Hepatocyte (in vitro differentiated cells): Measurements from ENCODE around the gene CD81.
"Not testable (repeated sequence)": the region's sequence is repeated elsewhere in the genome, so short reads cannot be mapped to it uniquely, and the experiment has no call there.

Experiments
- CTCF ChIP-seq: fragments of 200-600 bp; sonication (generic); IDR thresholded peaks from 2 replicates; pipeline ENCODE4 v1.5.1; 2016; ENCODE audit warnings: antibody characterized with exemption, mild to moderate bottlenecking; ENCODE audit not compliant: poor library complexity
- EZH2phosphoT487 ChIP-seq: fragments of 200-600 bp; sonication (generic); IDR thresholded peaks from one replicate; pipeline ENCODE4 v1.6.1; 2018; ENCODE audit warnings: antibody characterized with exemption, mild to moderate bottlenecking, low read depth, moderate library complexity; ENCODE audit not compliant: unreplicated experiment, severe bottlenecking

DNA sequence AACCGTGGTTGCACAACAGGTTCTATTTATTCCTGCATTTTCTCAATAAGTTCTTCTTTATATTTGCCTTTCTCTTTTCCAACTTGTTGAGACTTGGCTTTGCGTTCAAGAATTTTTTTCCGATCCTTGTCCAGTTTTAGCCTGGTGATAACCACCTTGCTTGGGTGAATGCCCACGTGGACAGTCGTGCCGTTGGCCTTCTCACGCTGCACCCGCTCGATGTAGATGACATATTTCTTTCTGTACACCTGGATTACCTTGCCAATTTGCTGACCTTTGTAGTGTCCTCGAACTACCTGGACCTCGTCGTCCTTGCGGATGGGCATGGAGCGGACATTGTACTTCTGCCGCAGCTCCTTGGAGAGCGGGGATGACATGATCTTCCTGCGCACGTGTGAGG, 41.8 kb upstream of the CD81 start:
- not testable (repeated sequence) for TF ChIP-seq CTCF, EZH2phosphoT487
